Left lung (tissue), 10 donors: ENCODE measurements around the gene GSTO1. TPM values are rescaled to one million over a fixed set of nuclear protein-coding genes. Genes with fewer than 3 reads are reported as not detected.
A peak's percentile ranks its signal among the peaks of the same experiment; 100 is the strongest.

Experiments
- ATAC-seq: fragments of 200-7000 bp; cut with Tn5 transposase; one replicate; pipeline ENCODE4 v1.9.1; 2020; ENCODE audit warnings: moderate library complexity
- DNase-seq, 4 donors: peaks; one replicate each; pipeline ENCODE4 v3.0.0-alpha.2; 2013 to 2020
- H3K27ac ChIP-seq, 2 donors: fragments of 200-600 bp; sonication (generic) in 1 of 2; one replicate each; pipeline versions ENCODE4 v1.5.0 to v1.8.0; 2020 to 2021
- H3K27me3 ChIP-seq, 2 donors: fragments of 200-600 bp; sonication (generic) in 1 of 2; one replicate each; pipeline versions ENCODE4 v1.5.0 to v1.8.0; 2020 to 2021
- H3K36me3 ChIP-seq, 2 donors: fragments of 200-600 bp; sonication (generic) in 1 of 2; one replicate each; pipeline versions ENCODE4 v1.5.0 to v1.8.0; 2020 to 2021
- H3K4me1 ChIP-seq, 2 donors: fragments of 200-600 bp; one replicate each; pipeline ENCODE4 v1.8.0; 2021
- H3K4me3 ChIP-seq, 2 donors: fragments of 200-600 bp; sonication (generic) in 1 of 2; one replicate each; pipeline versions ENCODE4 v1.5.0 to v1.8.0; 2020 to 2021; ENCODE audit warnings: mild to moderate bottlenecking in 1 of 2
- H3K9me3 ChIP-seq, 2 donors: fragments of 200-600 bp; sonication (generic) in 1 of 2; one replicate each; pipeline versions ENCODE4 v1.5.0 to v1.8.0; 2020 to 2021
- intact Hi-C, 2 donors: fragments of 100-400 bp; cut with DNase I; formaldehyde crosslinking; loops; one replicate each; pipeline versions ENCODE4 v1.11.2 to v1.14.2; 2022
- polyA plus RNA-seq, 6 donors: library from polyadenylated mRNA; unstranded; fragments of 120-200 nt; gene quantifications; one replicate each; pipeline ENCODE4 v1.2.1, GENCODE V29; 2013; ENCODE audit not compliant: insufficient read length in 6 of 6
- total RNA-seq, 2 donors: library from RNA; stranded (reverse); fragmentation: NEBNext Ultra II Directional; extraction: Animal tissue kit (Norgen Biotek cat#: 25700); gene quantifications; one replicate each; pipeline ENCODE4 v1.2.1, GENCODE V29; 2021
- TF ChIP-seq, protein P1 (sequence below), 2 donors: fragments of 200-600 bp; sonication (generic) in 1 of 2; IDR thresholded peaks; one replicate each; pipeline versions ENCODE4 v1.5.0 to v1.8.0; 2021; ENCODE audit warnings: antibody characterized with exemption in 2 of 2
- donor health status: DM: no; HTN: yes; CAD: no.
- donor health status: DM: no; HTN: no; CAD: no.

The GSTO1 gene
- total and polyA plus RNA-seq, 8 donors = 83.1 to 157 (median 90.2) TPM

DNA sequence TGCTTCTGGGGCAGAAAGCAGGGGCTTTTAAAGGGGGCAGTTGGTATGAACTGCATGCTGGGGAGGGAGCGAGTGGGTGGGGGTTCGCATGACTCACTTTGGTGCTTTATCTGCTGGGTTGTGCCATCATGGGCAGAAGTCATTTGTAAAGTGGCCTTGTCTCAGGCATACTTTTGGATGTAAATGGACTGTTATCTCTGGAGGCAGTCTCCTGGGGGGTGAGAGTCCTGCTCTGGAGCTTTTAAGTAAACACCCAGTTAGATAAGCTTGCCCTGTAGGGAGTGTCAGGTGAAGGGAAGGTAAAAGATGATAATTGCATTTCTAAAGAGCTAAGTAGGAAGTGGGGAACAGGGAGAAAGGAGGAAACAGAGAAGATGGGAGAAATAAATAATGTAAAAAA lies 1.6 kb upstream of the GSTO1 start:
- H3K9me3 ChIP-seq = no peaks in the 10 kb centered on the region
- no peak overlapping the region for H3K27ac ChIP-seq
- intact Hi-C loops = no loop called here
- no peak overlapping the region for H3K4me3 ChIP-seq
- peaks cover 20 to 35% of the 10 kb centered on the region in 2 donors for H3K4me1 ChIP-seq
- no peak for DNase-seq
- peaks cover 0 to 11% of the 10 kb centered on the region in 2 donors for H3K36me3 ChIP-seq
- TF ChIP-seq, protein P1, sequence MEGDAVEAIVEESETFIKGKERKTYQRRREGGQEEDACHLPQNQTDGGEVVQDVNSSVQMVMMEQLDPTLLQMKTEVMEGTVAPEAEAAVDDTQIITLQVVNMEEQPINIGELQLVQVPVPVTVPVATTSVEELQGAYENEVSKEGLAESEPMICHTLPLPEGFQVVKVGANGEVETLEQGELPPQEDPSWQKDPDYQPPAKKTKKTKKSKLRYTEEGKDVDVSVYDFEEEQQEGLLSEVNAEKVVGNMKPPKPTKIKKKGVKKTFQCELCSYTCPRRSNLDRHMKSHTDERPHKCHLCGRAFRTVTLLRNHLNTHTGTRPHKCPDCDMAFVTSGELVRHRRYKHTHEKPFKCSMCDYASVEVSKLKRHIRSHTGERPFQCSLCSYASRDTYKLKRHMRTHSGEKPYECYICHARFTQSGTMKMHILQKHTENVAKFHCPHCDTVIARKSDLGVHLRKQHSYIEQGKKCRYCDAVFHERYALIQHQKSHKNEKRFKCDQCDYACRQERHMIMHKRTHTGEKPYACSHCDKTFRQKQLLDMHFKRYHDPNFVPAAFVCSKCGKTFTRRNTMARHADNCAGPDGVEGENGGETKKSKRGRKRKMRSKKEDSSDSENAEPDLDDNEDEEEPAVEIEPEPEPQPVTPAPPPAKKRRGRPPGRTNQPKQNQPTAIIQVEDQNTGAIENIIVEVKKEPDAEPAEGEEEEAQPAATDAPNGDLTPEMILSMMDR (IDR thresholded peaks at IDR 0.05) = no peak
- ATAC-seq = no peak
- H3K27me3 ChIP-seq = no peaks in the 10 kb centered on the region

DNA sequence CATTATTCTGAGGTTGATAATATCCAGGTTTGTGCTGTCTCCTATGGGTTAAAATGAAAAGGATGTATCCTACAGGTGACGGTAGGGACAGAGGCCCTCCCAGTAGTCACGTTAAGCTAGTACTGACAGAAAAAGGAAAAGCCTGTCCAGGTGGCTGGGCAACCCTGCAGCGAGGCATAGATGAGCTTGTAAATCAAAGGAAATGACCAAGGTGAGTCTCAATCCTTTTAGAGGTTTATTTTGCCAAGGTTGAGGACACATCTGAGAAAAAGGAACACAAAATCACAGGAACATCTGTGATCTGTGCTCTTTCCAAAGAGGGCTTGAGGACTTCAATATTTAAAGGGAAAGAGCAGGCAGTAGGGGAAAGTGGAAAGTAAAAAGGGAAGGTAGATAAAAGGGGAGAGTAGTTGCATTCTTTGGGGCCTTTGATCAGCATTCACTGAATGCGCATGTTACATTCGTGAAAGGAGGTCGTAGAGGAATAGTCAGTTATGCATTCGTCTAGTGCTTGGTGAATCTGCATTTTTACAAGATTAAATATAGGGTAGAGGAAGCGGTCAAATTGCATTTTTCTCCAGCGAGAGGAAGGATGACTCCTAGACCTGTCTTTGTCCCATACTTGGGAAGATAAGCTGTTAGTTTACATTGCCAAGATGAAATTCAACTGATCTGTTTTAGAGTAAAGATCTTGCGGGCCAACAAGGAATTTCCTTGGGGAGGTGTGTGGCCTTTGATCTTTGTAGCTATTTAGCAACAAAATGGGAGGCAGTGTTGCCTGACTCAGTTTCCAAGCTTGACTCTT lies 884 bp upstream of the GSTO1 start:
- intact Hi-C loops = no loop called here
- Histone ChIP-seq H3K36me3 (peaks cover 0 to 18% of the 10 kb centered on the region in 2 donors), H3K9me3 (no peaks in the 10 kb centered on the region), H3K27me3 (no peaks in the 10 kb centered on the region), H3K4me1 (peaks cover 20 to 42% of the 10 kb centered on the region in 2 donors), H3K27ac (peak overlapping the region; percentile 97 to 99), H3K4me3 (peak overlapping the region; percentile 86 to 95)
- ATAC-seq (no peak), DNase-seq (no peak)
- TF ChIP-seq, protein P1 (IDR thresholded peaks at IDR 0.05) = no peak

DNA sequence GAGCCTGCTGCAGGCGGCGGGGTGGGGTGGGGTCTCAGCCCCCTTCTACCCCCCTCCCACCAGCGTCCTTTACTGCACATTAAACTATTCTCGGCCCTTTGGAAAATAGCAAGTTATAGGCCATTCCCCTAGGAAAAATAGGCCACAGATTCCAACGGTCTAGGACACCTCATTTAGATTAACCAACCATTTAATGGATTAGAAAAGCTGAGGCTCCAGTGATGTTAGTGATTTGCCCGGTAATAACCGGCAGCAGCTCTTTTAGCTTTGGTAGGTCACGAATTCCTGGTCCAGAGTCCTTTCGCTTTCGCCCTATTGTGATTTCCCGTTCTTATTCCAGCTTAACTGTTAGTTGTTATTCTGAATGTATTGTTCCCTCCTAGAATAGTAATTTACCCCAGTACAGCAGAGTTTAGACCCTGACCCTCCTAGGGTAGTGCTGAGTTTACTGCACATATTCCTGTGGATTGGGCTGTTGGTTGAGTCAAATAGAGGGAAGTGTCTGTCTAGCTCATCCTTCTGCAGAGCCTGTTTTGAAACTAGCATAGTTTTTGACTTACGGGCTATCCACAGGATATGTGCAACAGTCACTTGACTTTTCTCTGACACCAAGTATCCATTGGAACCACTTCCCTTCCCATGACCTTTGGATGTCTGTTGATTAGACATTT lies 754 bp downstream of the GSTO1 start:
- peaks cover 0 to 32% of the 10 kb centered on the region in 2 donors for H3K36me3 ChIP-seq
- peaks cover 20 to 59% of the 10 kb centered on the region in 2 donors for H3K4me1 ChIP-seq
- intact Hi-C loops = no loop called here
- peak in 2 of 4 donors; percentile 33 to 40 for DNase-seq
- H3K4me3 ChIP-seq = peak overlapping the region; percentile 86 to 95
- TF ChIP-seq, protein P1 (IDR thresholded peaks at IDR 0.05) = no peak
- H3K9me3 ChIP-seq = no peaks in the 10 kb centered on the region
- peak; percentile 68 for ATAC-seq
- H3K27ac ChIP-seq = peak overlapping the region; percentile 97 to 99
- H3K27me3 ChIP-seq = no peaks in the 10 kb centered on the region

DNA sequence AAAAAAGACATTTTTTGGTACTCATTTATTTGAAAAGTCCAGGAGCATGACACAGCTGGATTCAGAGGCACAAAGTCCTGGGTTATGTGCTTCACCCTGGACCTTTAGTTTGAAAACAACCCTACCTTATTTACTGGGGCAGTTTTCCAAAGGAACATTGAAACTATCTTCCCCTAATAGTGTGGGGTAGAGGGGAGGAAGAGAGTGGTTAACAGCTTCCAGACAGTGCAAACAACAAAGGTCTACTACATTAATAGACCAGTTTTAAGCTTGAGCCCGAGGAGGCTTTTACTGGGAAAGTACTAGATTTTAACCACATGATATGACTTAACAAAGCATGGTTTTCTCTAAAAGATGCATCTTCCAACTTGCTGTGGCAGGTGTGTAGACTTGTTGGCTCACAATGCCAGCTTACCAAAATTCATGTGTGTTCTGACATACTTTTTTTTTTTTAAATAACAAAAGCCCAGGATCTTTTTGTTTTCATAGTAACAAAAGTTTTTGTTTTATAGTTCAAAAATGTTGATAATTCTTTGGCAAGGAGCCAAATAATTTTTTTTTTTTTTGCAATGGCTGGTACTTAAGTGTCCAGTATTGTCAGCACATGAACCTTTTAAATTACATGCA lies 1.8 kb downstream of the GSTO1 start:
- Histone ChIP-seq H3K36me3 (peaks cover 0 to 40% of the 10 kb centered on the region in 2 donors), H3K27ac (peak overlapping the region; percentile 97 to 99), H3K27me3 (no peaks in the 10 kb centered on the region), H3K4me1 (peaks cover 20 to 69% of the 10 kb centered on the region in 2 donors), H3K9me3 (no peaks in the 10 kb centered on the region), H3K4me3 (peak overlapping the region in 1 of 2 donors; percentile 86)
- DNase-seq (no peak), ATAC-seq (no peak)
- TF ChIP-seq, protein P1 (IDR thresholded peaks at IDR 0.05) = no peak
- intact Hi-C loops = no loop called here

DNA sequence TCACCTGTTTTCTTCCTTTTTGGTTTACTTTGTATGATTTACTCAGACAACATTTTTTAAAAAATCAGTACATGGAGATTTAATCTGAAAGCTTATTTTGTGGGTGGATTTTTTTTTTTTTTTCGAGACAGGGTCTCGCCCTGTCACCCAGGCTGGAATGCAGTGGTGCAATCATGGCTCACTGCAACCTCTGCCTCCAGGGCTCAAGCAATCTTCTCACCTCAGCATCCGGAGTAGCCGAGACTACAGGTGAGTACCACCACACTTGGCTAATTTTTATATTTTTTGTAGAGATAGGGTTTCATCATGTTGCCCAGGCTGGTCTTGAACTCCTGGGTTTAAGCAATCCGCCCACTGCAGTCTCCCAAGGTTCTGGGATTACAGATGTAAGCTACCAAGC lies 2.5 kb downstream of the GSTO1 start:
- Histone ChIP-seq H3K27me3 (no peaks in the 10 kb centered on the region), H3K36me3 (peaks cover 0 to 48% of the 10 kb centered on the region in 2 donors), H3K4me1 (peaks cover 20 to 77% of the 10 kb centered on the region in 2 donors), H3K27ac (peak overlapping the region in 1 of 2 donors; percentile 97), H3K4me3 (peak overlapping the region in 1 of 2 donors; percentile 86), H3K9me3 (no peaks in the 10 kb centered on the region)
- intact Hi-C loops = no loop called here
- TF ChIP-seq, protein P1 (IDR thresholded peaks at IDR 0.05) = no peak
- no peak for ATAC-seq
- no peak for DNase-seq
